Measurements from ENCODE around the gene AK5. TPM values are rescaled to one million over a fixed set of nuclear protein-coding genes. Genes with fewer than 3 reads are reported as not detected.
"Not testable (repeated sequence)": the region's sequence is repeated elsewhere in the genome, so short reads cannot be mapped to it uniquely, and the experiment has no call there.

Gene AK5
- total and polyA plus RNA-seq, 2 donors, result 0.79 to 6.5 TPM

DNA sequence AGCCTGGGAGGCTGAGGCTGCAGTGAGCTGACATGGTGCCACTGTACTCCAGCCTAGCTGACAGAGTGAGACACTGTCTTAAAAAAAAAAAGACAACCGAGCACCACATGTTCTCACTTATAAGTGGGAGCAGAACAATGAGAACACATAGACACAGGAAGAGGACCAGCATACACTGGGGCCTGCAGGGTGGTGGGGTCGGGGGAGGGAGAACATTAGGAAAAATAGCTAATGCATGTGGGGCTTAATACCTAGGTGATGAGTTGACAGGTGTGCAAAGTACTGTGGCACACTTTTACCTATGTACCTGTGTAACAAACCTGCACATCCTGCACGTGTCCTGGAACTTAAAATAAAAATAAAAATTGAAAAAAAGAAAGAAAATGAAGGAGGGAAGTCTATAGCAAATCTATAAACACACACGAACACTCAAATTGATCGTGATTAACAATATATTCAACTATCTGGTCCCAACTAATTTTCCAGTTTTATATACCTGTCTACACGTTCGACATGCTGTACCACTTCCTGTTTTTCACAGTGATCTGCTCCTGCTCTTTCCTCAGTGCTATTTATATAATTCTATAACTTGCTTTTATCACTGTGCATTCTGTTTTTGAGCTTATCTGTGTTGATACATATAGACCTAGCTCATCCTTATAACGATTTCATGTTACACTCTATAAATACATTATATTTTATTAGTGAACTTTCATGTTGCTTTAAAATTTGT is 27.2 kb downstream of the AK5 start:
- H3K27ac ChIP-seq (ENCODE audit: low read depth), result no peak overlapping the region
- no peak overlapping the region for H3K4me3 ChIP-seq (ENCODE audit: low read depth, low read length)
- no peak for DNase-seq (ENCODE audit: extremely low spot score)
- 39% methylated on average over 8 of the region's 8 CpGs for WGBS
- H3K36me3 ChIP-seq (ENCODE audit: insufficient read depth), result no peaks in the 10 kb centered on the region
- no peaks in the 10 kb centered on the region for H3K4me1 ChIP-seq (ENCODE audit: insufficient read depth)

DNA sequence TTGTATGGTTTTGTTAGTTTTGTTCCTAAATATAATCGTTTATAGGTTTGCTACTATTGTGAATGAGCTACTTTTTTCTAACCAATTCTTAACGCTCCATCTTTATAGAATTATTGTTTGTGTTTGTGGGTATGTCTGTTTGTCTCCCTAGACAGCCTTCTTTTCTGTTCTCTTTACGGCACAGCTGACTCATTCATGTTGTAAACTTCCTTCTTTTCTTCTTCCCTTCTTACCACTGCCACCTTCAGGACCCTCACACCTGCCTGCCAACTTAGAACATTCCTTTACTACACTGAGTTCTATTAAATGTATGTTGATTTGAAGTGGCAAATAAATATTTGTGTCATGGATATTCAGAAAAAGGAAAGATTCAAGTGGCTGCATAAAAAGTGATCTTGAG is 29.1 kb downstream of the AK5 start:
- H3K4me3 ChIP-seq (ENCODE audit: low read depth, low read length), result no peak overlapping the region
- H3K27ac ChIP-seq (ENCODE audit: low read depth), result no peak overlapping the region
- 74% methylated on average over 3 of the region's 3 CpGs for WGBS
- H3K36me3 ChIP-seq (ENCODE audit: insufficient read depth), result no peaks in the 10 kb centered on the region
- no peak for DNase-seq (ENCODE audit: extremely low spot score)
- H3K4me1 ChIP-seq (ENCODE audit: insufficient read depth), result no peaks in the 10 kb centered on the region

DNA sequence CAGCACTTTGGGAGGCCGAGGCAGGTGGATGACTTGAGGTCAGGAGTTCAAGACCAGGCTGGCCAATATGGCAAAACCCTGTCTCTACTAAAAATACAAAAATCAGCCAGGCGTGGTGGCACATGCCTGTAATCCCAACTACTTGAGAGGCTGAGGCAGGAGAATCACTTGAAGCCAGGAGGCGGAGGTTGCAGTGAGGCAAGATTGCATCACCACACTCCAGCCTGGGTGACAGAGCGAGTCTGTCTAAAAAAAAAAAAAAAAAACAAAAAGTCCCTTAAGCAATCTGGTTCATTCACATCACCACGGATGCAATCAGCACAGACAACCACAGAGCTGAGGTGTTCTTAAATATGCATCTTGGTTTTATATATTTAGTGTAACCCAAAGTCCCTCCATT is 30.5 kb downstream of the AK5 start:
- WGBS, result 83% methylated on average over 5 of the region's 5 CpGs
- not testable (repeated sequence) for H3K36me3 ChIP-seq (ENCODE audit: insufficient read depth); DNase-seq (ENCODE audit: extremely low spot score); H3K4me3 ChIP-seq (ENCODE audit: low read depth, low read length); H3K27ac ChIP-seq (ENCODE audit: low read depth); H3K4me1 ChIP-seq (ENCODE audit: insufficient read depth)

DNA sequence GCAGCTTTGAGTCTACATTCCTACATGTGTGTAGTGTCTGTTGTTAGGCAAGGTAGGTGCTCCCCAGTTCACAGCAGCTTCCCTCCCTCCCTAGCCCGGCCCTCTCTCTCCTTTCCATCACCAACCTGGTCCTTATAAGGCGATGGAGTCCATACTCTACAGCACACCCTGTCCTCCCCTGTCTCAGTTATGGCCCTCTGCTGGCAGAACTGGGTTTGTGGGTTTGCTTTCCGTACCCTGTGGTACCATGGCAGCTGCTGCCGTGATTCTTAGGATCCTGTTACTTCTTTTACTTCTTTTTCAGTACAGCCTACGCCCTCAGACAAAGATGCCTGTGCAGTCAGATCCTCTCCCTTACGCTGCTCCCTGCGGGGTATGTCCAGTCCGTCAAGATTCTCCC is 31.7 kb downstream of the AK5 start:
- Histone ChIP-seq H3K36me3 (ENCODE audit: insufficient read depth) (no peaks in the 10 kb centered on the region), H3K27ac (ENCODE audit: low read depth) (no peak overlapping the region), H3K4me1 (ENCODE audit: insufficient read depth) (no peaks in the 10 kb centered on the region), H3K4me3 (ENCODE audit: low read depth, low read length) (no peak overlapping the region)
- 58% methylated on average over 8 of the region's 8 CpGs for WGBS
- no peak for DNase-seq (ENCODE audit: extremely low spot score)

DNA sequence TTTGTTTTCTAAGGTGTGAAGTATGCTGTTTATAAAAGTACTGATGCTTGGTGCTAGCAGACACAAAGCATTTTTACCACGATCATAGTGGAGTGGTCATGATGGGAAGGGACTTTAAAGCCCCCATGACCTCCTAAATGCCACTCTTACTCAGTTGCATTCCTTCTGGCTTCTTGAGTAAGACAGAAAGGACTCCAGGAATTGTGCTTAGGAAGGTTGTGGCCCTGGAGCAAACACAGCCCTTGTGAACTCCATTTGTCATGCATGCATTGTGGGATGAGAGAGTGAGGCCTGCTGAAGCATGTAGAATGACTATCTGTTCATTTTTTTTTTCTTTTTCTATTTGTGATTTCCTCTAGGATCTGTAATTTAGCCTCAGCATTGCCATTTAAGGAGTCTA is 34.2 kb downstream of the AK5 start:
- H3K4me1 ChIP-seq (ENCODE audit: insufficient read depth), result no peaks in the 10 kb centered on the region
- WGBS, result 67% methylated on average over 1 of the region's 1 CpG
- H3K36me3 ChIP-seq (ENCODE audit: insufficient read depth), result no peaks in the 10 kb centered on the region
- no peak overlapping the region for H3K27ac ChIP-seq (ENCODE audit: low read depth)
- H3K4me3 ChIP-seq (ENCODE audit: low read depth, low read length), result no peak overlapping the region
- DNase-seq (ENCODE audit: extremely low spot score), result no peak

DNA sequence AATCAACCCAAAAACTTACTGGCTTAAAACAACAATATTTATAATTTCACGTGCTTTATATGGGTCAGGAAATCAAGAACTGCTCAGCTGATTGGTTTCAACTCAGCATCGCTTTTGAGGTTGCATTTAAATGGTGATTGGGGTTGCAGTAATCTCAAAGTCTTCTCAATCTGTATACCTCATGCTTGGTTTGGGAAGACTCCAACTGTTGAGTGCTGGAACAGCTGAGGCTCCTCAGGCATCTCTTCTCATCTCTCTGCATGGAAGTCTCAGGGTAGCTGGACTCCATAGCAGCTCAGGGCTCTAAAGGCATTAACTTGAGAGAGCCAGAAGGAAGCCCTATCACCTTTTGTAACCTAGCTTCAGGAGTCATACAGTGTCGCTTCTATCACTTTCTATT is 35.1 kb downstream of the AK5 start:
- Histone ChIP-seq H3K4me3 (ENCODE audit: low read depth, low read length) (no peak overlapping the region), H3K36me3 (ENCODE audit: insufficient read depth) (no peaks in the 10 kb centered on the region), H3K27ac (ENCODE audit: low read depth) (no peak overlapping the region), H3K4me1 (ENCODE audit: insufficient read depth) (no peaks in the 10 kb centered on the region)
- no peak for DNase-seq (ENCODE audit: extremely low spot score)
- 72% methylated on average over 3 of the region's 3 CpGs for WGBS

DNA sequence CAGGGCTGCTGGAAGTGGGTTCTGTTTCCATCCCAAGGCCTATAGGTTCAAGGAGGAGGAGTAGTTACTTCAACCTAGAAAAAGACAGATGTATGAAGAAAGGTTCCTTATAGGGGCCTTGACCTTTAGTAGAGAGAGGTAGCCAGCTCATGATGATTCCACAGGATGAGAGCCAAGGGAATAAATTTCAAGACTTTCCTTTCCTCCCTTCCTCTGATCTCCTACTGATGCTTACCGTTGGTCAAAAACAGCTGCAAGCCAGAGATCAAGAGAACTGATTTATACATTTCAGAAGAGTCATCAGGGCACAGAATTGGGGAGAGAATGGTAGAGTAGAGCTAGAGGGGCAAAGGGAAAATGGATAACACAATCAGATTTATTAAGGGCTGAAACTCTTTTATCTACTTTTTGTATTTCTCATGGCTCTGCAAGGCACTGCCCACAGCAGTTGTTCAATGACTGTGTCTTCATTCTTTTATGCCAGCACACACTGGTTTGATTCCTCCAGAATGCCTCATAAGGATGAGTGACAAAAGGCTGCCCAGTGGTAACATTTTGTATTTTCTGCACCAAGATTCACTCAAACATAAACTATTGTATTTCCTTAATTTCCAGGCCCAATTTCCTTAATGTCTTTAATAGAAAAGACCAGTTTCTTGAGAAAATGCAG is 37.4 kb downstream of the AK5 start:
- DNase-seq (ENCODE audit: extremely low spot score), result no peak
- no peaks in the 10 kb centered on the region for H3K36me3 ChIP-seq (ENCODE audit: insufficient read depth)
- WGBS, result 61% methylated on average over 1 of the region's 1 CpG
- H3K27ac ChIP-seq (ENCODE audit: low read depth), result no peak overlapping the region
- no peaks in the 10 kb centered on the region for H3K4me1 ChIP-seq (ENCODE audit: insufficient read depth)
- H3K4me3 ChIP-seq (ENCODE audit: low read depth, low read length), result no peak overlapping the region

DNA sequence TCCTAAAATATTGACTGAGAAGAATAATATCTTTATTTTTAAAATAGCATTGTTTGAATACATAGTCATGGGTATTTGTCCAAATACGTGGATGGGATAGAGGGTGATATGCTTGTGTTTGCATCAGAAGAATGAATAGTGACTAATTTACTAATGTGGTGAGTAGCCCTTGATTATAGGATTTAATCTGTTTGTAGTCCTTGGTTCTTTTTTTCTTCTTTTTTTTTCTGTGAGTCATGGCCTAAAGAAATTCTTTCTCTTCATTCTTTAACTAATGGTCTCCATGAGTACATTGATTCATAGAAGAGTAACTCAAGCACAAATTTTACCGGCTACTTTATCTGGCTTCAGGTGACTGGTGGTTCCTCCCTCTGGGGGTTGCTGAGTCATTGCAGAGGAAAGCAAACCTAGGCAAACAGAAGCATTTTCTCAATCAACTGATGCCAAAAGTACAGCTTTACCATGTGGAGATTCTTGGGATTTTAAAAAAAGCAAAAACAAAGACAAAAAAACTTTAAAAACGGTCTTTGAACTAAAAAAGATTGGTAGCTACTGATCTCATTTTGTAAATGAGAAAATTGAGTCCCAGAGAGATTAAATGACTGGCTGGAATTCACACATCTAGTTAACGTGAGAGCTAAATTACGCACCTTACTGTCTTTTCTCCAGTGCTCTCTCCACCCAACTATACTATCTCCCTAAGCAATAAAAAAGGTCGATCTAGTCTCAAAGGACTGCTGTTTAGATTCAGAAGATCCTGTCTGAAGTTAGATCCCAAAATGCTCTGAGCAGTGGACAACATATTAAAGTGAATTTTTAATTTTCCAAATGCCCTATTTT is 40.5 kb downstream of the AK5 start:
- no peaks in the 10 kb centered on the region for H3K4me1 ChIP-seq (ENCODE audit: insufficient read depth)
- H3K4me3 ChIP-seq (ENCODE audit: low read depth, low read length), result no peak overlapping the region
- WGBS, result 56% methylated on average over 6 of the region's 6 CpGs
- H3K36me3 ChIP-seq (ENCODE audit: insufficient read depth), result no peaks in the 10 kb centered on the region
- no peak overlapping the region for H3K27ac ChIP-seq (ENCODE audit: low read depth)
- no peak for DNase-seq (ENCODE audit: extremely low spot score)

DNA sequence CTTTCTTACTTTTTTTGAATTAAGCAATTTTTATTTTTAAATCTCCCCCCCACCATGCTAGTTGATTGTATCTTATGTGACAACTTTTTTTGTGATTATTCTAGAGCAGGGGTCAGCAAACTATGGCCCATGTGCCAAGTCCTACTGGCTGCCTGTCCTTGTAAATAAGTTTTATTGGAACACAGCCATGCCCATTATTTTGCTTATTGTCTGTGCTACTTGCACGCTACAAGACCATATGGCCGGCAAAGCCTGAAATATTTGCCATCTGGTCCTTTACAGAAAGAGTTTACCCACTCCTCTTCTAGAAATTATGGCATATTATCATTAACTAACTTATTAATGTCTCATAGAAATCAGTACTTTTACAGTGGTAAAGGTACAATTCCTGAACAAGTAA is 51.7 kb downstream of the AK5 start:
- no peak overlapping the region for H3K4me3 ChIP-seq (ENCODE audit: low read depth, low read length)
- no peaks in the 10 kb centered on the region for H3K4me1 ChIP-seq (ENCODE audit: insufficient read depth)
- 70% methylated on average over 2 of the region's 2 CpGs for WGBS
- DNase-seq (ENCODE audit: extremely low spot score), result no peak
- no peak overlapping the region for H3K27ac ChIP-seq (ENCODE audit: low read depth)
- H3K36me3 ChIP-seq (ENCODE audit: insufficient read depth), result no peaks in the 10 kb centered on the region

DNA sequence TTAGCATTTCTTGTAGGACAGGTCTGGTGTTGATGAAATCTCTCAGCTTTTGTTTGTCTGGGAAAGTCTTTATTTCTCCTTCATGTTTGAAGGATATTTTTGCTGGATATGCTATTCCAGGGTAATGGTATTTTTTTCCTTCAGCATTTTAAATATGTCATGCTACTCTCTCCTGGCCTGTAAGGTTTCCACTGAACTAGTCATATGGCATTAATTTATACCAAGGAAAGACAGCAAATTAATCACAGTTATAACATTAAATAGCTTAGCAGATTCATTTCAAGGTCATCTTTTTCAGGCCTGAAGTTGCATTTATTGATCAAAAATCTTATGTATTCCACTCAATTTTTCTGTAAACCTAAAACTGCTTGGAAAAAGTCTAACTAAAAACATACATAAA is 54.9 kb downstream of the AK5 start:
- no peaks in the 10 kb centered on the region for H3K36me3 ChIP-seq (ENCODE audit: insufficient read depth)
- DNase-seq (ENCODE audit: extremely low spot score), result no peak
- H3K27ac ChIP-seq (ENCODE audit: low read depth), result no peak overlapping the region
- no peaks in the 10 kb centered on the region for H3K4me1 ChIP-seq (ENCODE audit: insufficient read depth)
- H3K4me3 ChIP-seq (ENCODE audit: low read depth, low read length), result no peak overlapping the region

DNA sequence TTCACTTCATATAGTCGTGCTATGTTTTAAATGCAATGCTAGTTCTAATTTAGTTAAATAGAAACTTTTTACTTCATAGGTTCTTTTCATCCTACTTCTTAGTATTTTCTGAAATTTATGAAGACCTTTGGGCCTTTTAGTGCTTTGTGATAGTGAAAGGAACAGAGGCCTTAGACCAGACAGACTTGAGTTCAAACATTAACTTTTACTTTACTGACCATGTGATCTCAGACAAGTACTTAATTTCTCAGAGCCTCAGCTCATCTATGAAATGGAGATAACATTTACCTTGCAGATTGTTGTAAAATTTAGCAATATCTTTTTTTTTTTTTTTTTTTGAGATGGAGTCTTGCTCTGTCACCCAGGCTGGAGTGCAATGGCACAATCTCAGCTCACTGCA is 57.5 kb downstream of the AK5 start:
- Histone ChIP-seq H3K4me1 (ENCODE audit: insufficient read depth) (no peaks in the 10 kb centered on the region), H3K36me3 (ENCODE audit: insufficient read depth) (no peaks in the 10 kb centered on the region), H3K27ac (ENCODE audit: low read depth) (no peak overlapping the region), H3K4me3 (ENCODE audit: low read depth, low read length) (no peak overlapping the region)
- 90% methylated on average over 1 of the region's 1 CpG for WGBS
- no peak for DNase-seq (ENCODE audit: extremely low spot score)

DNA sequence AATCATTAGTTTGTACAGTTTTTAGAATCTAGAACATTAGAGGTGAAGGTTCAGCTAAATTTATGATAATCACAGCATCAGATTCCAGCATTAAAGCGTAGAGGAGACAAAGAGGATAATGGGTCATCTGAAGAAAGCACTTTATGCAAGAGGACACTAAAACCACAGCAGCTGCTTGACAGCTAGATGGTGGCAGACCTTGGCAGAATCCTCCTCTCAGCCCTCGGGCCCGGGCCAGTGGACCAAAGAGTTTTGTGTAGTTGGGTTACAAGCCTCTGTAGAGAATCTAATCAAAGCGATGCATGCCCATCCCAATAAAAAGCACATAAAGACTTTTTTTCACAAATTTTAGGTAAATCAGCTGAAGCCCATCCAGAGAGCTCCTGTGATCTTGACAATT is 59.4 kb downstream of the AK5 start:
- Histone ChIP-seq H3K36me3 (ENCODE audit: insufficient read depth) (no peaks in the 10 kb centered on the region), H3K4me1 (ENCODE audit: insufficient read depth) (no peaks in the 10 kb centered on the region), H3K27ac (ENCODE audit: low read depth) (no peak overlapping the region), H3K4me3 (ENCODE audit: low read depth, low read length) (no peak overlapping the region)
- 87% methylated on average over 4 of the region's 4 CpGs for WGBS
- DNase-seq (ENCODE audit: extremely low spot score), result no peak

DNA sequence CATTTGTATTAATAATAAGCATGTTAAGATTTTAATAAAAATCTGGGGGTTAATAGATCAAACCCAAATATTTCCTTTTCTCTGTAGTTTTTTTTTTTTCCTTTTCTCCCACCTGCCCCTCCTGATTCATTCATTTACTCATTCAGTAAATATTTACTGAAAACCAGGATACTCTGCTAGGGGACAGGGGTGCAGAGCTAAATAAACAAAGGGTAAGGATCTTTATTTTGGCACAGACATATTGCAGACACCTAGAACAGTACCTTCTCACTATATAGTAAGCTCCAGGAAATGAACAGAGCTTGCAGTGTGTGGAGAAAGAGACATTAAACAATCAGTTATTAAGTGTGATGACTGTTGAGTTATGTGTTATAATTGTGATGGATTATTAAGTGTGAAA is 60.9 kb downstream of the AK5 start:
- Histone ChIP-seq H3K36me3 (ENCODE audit: insufficient read depth) (no peaks in the 10 kb centered on the region), H3K4me1 (ENCODE audit: insufficient read depth) (no peaks in the 10 kb centered on the region), H3K4me3 (ENCODE audit: low read depth, low read length) (no peak overlapping the region), H3K27ac (ENCODE audit: low read depth) (no peak overlapping the region)
- DNase-seq (ENCODE audit: extremely low spot score), result no peak

DNA sequence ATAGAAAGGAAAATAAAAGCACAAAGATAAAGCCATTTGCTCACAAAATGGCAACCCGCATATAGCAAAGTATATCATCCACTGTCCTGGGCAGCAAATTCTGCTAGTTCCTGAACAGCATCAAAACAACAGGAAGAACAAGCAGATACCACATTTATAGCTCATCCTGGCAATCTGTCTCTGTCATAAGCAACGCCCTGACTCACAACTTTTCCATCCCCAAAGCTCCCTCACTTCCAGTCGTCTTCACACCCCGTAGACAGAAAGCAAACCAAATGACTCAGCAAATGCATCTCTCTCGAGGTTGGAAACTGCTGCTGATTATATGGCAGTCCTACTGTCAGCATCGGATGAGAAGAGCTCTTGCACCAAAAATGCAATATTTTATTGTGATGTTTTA is 65.8 kb downstream of the AK5 start:
- DNase-seq (ENCODE audit: extremely low spot score), result no peak
- 50% methylated on average over 6 of the region's 6 CpGs for WGBS
- H3K4me1 ChIP-seq (ENCODE audit: insufficient read depth), result no peaks in the 10 kb centered on the region
- H3K36me3 ChIP-seq (ENCODE audit: insufficient read depth), result no peaks in the 10 kb centered on the region
- no peak overlapping the region for H3K4me3 ChIP-seq (ENCODE audit: low read depth, low read length)
- no peak overlapping the region for H3K27ac ChIP-seq (ENCODE audit: low read depth)

All from urinary bladder (tissue), 4 donors.